ENCODE data around the gene PROCA1. TPM values are rescaled to one million over a fixed set of nuclear protein-coding genes. Genes with fewer than 3 reads are reported as not detected.

PROCA1 gene
- 0.33 to 0.62 TPM (median 0.39 TPM) in 3 replicates for polyA plus RNA-seq
- polyA plus RNA-seq (2011; ENCODE audit: low read depth): 0.72 TPM
- 0.06 and 0.11 TPM in 2 replicates for polyA plus RNA-seq (2011; cell fraction: cytosol; rRNA removed)
- 1.3 TPM in 2 replicates for polyA plus RNA-seq (2011; cell fraction: nucleus; rRNA removed)
- 0.20 and 0.52 TPM in 2 replicates for polyA plus RNA-seq (2012; ENCODE audit: low replicate concordance)
- polyA minus RNA-seq: 0.23 to 0.38 TPM in 2 of 3 replicates, not detected in the other
- not detected for polyA minus RNA-seq (2011; cell fraction: cytosol; rRNA and poly(A)+ RNA removed)
- polyA minus RNA-seq (2011; cell fraction: nucleus; rRNA and poly(A)+ RNA removed): not detected in 2 replicates

GRCh38 chr17:28711723-28712031 lies at the start of gene PROCA1:
Gene PROCA1, minus strand, starts transcription at chr17:28711888. Its CDS starts 228 bp downstream, at chr17:28711660.
- dilution Hi-C loops (cut with MboI; ENCODE audit: extremely low pct_ligation_motif_present, low sequenced_read_pairs): no loop called here
- Histone ChIP-seq H3K27me3 (ENCODE audit: control insufficient read depth, extremely low read depth, insufficient read depth, low read length) (no peaks in the 10 kb centered on the region), H4K20me1 (ENCODE audit: control insufficient read depth, extremely low read depth, insufficient read depth, low read length) (peaks cover 4% of the 10 kb centered on the region), H3K36me3 (ENCODE audit: control insufficient read depth in 2 of 2, extremely low read depth in 1 of 2, insufficient read depth in 2 of 2, low read length in 2 of 2) (peaks cover 16 to 33% of the 10 kb centered on the region in 2 experiments), H3K4me3 (ENCODE audit: control insufficient read depth in 2 of 3, extremely low read depth in 1 of 3, insufficient read depth in 2 of 3, low read depth in 1 of 3, low read length in 3 of 3) (peak within 1 kb of the TSS; percentile 50 to 73 (median 67)), H3K9ac (ENCODE audit: control insufficient read depth, extremely low read depth, insufficient read depth, low read length) (peak within 1 kb of the TSS; percentile 76), H3K9me3 (ENCODE audit: control insufficient read depth, low read depth, low read length) (no peaks in the 10 kb centered on the region), H3K27ac (ENCODE audit: control insufficient read depth, insufficient read depth, low read length) (peak within 1 kb of the TSS; percentile 71), H2AFZ (ENCODE audit: control insufficient read depth, low read length) (peak within 1 kb of the TSS; percentile 87), H3K9me1 (ENCODE audit: control insufficient read depth, extremely low read depth, insufficient read depth, low read length) (peaks cover 3% of the 10 kb centered on the region), H3K4me2 (ENCODE audit: control insufficient read depth, extremely low read depth, insufficient read depth, low read depth, low read length) (peak within 1 kb of the TSS; percentile 94), H3K4me1 (ENCODE audit: control insufficient read depth, extremely low read depth, insufficient read depth, low read length) (peaks cover 15% of the 10 kb centered on the region), H3K79me2 (ENCODE audit: control insufficient read depth, insufficient read depth, low read length) (peaks cover 12% of the 10 kb centered on the region)
- DNase-seq (ENCODE audit: low read depth, low spot score) (no peak), FAIRE-seq (no peak)
- TF ChIP-seq EZH2 (IDR thresholded peaks at IDR 0.05; ENCODE audit: low read length): no peak
- no peak for TF ChIP-seq CTCF (optimal IDR thresholded peaks at IDR 0.05 in 1 of 3, IDR thresholded peaks at IDR 0.05 in 1 of 3, conservative IDR thresholded peaks at IDR 0.05 in 1 of 3; ENCODE audit: extremely low read depth in 1 of 3, insufficient read depth in 2 of 3, low read length in 3 of 3)

- Histone ChIP-seq H3K27ac (ENCODE audit: control insufficient read depth, insufficient read depth, low read length) (no peak overlapping the region), H2AFZ (ENCODE audit: control insufficient read depth, low read length) (no peak overlapping the region)
Measured at GRCh38 chr17:28760601-28761562, 49.2 kb upstream of the PROCA1 start.

More at GRCh38 chr17:28760601-28761562, 49.2 kb upstream of the PROCA1 start:
- Histone ChIP-seq H3K9me1 (ENCODE audit: control insufficient read depth, extremely low read depth, insufficient read depth, low read length) (peaks cover 2% of the 10 kb centered on the region), H3K4me2 (ENCODE audit: control insufficient read depth, extremely low read depth, insufficient read depth, low read depth, low read length) (no peak overlapping the region), H3K9ac (ENCODE audit: control insufficient read depth, extremely low read depth, insufficient read depth, low read length) (no peak overlapping the region), H3K4me3 (ENCODE audit: control insufficient read depth in 2 of 3, extremely low read depth in 1 of 3, insufficient read depth in 2 of 3, low read depth in 1 of 3, low read length in 3 of 3) (no peak overlapping the region), H3K4me1 (ENCODE audit: control insufficient read depth, extremely low read depth, insufficient read depth, low read length) (peaks cover 5% of the 10 kb centered on the region), H3K36me3 (ENCODE audit: control insufficient read depth in 2 of 2, extremely low read depth in 1 of 2, insufficient read depth in 2 of 2, low read length in 2 of 2) (peaks cover 26 to 33% of the 10 kb centered on the region in 2 experiments), H3K27me3 (ENCODE audit: control insufficient read depth, extremely low read depth, insufficient read depth, low read length) (no peaks in the 10 kb centered on the region), H3K79me2 (ENCODE audit: control insufficient read depth, insufficient read depth, low read length) (peaks cover 15% of the 10 kb centered on the region), H3K9me3 (ENCODE audit: control insufficient read depth, low read depth, low read length) (no peaks in the 10 kb centered on the region), H4K20me1 (ENCODE audit: control insufficient read depth, extremely low read depth, insufficient read depth, low read length) (peaks cover 9% of the 10 kb centered on the region)
- dilution Hi-C loops (cut with MboI; ENCODE audit: extremely low pct_ligation_motif_present, low sequenced_read_pairs): no loop called here
- no peak for FAIRE-seq
- DNase-seq (ENCODE audit: low read depth, low spot score): no peak
- TF ChIP-seq CTCF (optimal IDR thresholded peaks at IDR 0.05 in 1 of 3, IDR thresholded peaks at IDR 0.05 in 1 of 3, conservative IDR thresholded peaks at IDR 0.05 in 1 of 3; ENCODE audit: extremely low read depth in 1 of 3, insufficient read depth in 2 of 3, low read length in 3 of 3) (no peak), EZH2 (IDR thresholded peaks at IDR 0.05; ENCODE audit: low read length) (no peak)

All from keratinocyte (primary cell).